Muscle of back (tissue), 13 donors: Measurements from ENCODE around the gene KMT2C. TPM values are rescaled to one million over a fixed set of nuclear protein-coding genes. Genes with fewer than 3 reads are reported as not detected.
"Not testable (repeated sequence)": the region's sequence is repeated elsewhere in the genome, so short reads cannot be mapped to it uniquely, and the experiment has no call there.

Experiments used
- DNase-seq, 3 donors: peaks; one replicate each; pipeline versions ENCODE4 v3.0.0 to v3.0.0-alpha.2; 2013
- long read RNA-seq, 9 donors: transcript quantifications; one replicate each; lab custom pipeline, GENCODE V29; 2026
- polyA plus RNA-seq, 10 donors: library from polyadenylated mRNA; unstranded; fragments of 120-200 nt; gene quantifications; one replicate each; pipeline ENCODE4 v1.2.1, GENCODE V29; 2013; ENCODE audit not compliant: insufficient read length in 10 of 10

KMT2C gene
- polyA plus RNA-seq, result 10 to 100 TPM; 28.0 to 41.9 (median 33.5) TPM
- long read RNA-seq, donor 1, partial matches to known transcripts, result 11 of 11 reads
- long read RNA-seq, donor 1, other reads (novel, unspliced or antisense), result 0 of 11 reads
- long read RNA-seq, donor 2, partial matches to known transcripts, result 6 of 6 reads
- long read RNA-seq, donor 2, other reads (novel, unspliced or antisense), result 0 of 6 reads
- long read RNA-seq, donor 3, result 0 reads
- long read RNA-seq, donor 4, partial matches to known transcripts, result 10 of 10 reads
- long read RNA-seq, donor 4, other reads (novel, unspliced or antisense), result 0 of 10 reads
- long read RNA-seq, donor 5, partial matches to known transcripts, result 18 of 18 reads
- long read RNA-seq, donor 5, other reads (novel, unspliced or antisense), result 0 of 18 reads
- long read RNA-seq, donor 6, partial matches to known transcripts, result 15 of 15 reads
- long read RNA-seq, donor 6, other reads (novel, unspliced or antisense), result 0 of 15 reads
- long read RNA-seq, donor 7, partial matches to known transcripts, result 9 of 9 reads
- long read RNA-seq, donor 7, other reads (novel, unspliced or antisense), result 0 of 9 reads
- long read RNA-seq, donor 8, partial matches to known transcripts, result 11 of 11 reads
- long read RNA-seq, donor 8, other reads (novel, unspliced or antisense), result 0 of 11 reads
- long read RNA-seq, donor 9, result 0 reads

DNA sequence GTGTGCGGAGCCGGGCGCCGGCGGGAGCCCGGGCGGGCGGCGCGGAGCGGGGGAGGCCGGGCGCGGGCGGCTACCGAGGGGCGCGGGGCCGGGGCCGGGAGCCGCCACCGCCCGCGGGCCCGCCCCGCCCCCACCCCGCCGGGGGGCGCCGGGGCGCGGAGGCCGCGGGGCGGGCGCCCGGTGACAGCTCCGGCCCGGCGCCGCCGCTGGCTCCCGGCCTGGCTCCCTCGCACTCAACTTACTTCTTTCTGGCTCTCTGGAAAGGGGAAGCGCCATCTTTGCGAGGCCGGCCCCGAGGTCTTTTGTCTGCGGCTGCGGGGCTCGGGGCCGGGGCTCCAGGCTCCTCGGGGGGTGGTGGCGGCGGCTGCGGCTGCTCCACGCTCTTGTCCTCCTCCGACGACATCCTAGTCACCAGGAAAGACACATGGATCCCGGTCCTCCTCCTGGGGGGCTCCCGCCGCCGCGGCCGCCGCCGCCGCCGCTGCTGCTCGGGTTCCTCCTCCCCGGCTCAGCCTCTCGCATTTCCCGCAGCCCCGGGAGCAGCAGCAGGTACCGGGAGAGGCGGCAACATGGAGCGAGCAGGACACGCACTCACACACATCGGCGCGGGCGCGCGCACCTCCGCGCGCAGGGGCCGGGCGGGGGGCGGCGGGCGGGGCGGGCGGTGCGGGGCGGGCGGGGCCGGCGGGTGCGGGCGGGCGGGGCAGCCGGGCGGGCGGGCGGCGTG is at the start of gene KMT2C:
KMT2C (minus strand) TSS at position 620 of the 727 bp plus-strand sequence; CDS start at position 403, 217 bp downstream.
- peak; percentile 51 to 83 (median 77) for DNase-seq

DNA sequence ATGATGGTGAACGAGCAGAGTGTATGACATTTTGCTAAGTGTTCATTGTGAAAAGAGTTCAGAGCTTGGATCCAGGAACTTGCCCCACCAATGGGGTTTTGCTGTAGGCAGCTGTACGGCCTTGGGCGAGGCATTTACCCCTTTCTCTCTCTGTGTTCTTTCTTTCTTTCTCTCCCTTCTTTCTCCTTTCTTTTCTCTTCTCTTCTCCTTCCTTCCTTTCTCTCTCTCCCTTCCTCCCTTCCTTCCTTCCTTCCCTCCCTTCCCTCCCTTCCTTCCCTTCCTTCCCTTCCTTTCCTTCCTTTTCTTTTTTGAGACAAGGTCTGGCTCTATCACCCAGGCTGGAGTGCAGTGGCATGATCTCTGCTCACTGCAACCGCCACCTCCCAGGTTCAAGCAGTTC is 45.3 kb upstream of the KMT2C start:
- no peak for DNase-seq

DNA sequence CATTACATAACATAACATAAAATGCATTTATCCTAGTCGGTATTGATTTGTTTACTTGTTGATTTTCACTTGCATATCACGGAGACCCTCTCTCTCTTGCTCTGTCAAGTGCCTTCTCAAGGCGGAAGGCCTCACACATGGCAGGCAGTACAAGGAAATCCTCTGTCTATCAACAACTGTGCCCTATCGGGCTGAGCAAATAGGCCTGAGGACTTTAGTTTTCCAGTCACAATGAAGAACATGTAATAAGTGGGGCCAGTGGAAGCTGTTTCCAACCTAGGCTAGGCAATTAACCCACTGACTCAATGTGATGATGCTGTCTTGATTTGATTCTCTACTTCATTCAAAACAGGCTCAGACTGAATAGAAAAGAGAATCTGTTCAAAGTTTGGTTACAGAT is 44.9 kb upstream of the KMT2C start:
- no peak for DNase-seq

DNA sequence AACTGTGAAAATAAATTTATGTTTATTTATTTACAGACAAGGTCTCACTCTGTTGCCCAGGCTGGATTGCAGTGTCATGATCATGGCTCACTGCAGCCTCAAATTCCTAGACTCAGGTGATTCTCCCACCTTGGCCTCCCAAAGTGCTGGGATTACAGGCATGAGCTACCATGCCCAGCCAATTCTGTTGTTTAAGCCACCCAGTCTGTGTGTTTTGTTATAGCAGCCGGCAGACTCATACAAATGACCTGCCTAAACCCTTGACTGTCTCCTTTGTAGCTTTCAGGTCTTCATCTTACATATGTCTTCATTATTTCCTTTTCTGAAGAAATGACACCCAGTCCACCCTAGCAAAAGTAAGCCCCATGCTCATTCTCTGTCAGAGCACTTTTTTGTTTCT is 43.8 kb upstream of the KMT2C start:
- DNase-seq, result no peak

DNA sequence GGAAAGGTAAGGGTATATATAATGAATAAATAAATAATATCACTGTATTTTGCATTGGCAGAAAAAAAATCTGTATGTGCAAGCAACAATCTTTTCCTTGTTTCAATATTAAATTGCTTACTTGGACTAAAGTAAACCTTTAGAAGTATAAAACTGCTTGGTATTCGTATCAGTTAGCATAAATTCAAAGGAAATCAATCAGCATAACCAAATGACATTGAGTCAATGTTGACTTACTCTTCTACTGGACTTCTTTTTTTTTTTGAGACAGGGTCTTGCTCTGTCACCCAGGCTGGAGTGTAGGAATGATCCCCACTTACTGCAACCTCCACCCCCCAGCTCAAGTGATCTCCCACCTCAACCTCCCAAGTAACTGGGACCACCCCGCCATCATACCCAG is 42.3 kb upstream of the KMT2C start:
- no peak for DNase-seq

DNA sequence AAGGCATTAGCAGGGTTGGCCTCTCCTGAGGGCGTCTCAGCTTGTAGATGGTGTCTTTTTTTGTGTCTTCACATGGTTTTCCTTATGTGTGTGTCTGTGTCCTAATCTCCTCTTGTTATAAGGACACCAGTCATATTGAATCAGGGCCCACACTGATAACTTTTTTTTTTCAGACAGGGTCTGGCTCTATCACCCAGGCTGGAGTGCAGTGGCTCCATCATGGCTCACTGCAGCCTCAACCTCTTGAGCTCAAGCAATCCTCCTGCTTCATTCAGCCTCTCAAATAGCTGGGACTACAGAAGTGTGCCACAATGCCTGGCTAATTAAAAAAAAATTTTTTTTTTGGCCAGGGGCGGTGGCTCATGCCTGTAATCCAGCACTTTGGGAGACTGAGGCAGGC is 41.3 kb upstream of the KMT2C start:
- no peak for DNase-seq

DNA sequence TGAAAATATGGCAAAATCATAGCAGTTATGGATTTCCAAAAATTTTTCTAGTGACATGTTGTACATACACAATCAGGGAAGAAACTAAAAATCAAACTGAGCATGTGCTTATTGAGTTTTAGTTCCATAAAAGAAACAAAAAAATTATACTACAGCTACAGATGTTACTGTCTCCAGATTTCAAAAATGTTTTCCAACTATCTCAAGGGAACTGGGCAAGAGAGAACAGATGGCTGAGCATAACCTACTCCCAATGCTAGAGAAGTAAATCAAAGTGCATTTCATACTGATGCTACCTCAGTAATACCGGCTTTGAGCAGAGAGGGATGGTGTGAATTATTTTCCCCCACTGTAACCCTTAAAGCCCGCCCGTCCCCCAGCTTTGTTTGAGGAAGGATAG is 40.7 kb upstream of the KMT2C start:
- DNase-seq, result peak; percentile 19 to 78 (median 30)

DNA sequence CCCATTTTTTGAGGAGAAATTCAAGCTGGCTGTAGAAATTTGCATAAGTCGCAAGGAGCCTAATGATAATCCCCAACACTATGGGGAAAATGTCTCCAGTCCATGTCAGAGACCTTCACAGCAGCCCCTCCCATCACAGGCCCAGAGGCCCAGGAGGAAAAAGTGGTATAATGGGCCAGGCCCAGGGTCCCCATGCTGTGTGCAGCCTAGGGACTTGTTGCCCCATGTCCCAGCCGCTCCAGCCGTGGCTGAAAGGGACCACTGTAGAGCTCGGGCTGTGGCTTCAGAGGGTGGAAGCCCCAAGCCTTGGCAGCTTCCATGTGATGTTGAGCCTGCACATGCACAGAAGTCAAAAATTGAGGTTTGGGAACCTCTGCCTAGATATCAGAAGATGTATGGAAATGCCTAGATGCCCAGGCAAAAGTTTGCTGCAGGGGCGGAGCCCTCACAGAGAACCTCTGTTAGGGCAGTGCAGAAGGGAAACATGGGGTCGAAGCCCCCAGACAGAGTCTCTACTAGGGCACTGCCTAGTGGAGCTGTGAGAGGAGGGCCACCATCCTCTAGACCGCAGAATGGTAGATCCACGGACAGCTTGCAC is 35.3 kb upstream of the KMT2C start:
- DNase-seq, result not testable (repeated sequence)

DNA sequence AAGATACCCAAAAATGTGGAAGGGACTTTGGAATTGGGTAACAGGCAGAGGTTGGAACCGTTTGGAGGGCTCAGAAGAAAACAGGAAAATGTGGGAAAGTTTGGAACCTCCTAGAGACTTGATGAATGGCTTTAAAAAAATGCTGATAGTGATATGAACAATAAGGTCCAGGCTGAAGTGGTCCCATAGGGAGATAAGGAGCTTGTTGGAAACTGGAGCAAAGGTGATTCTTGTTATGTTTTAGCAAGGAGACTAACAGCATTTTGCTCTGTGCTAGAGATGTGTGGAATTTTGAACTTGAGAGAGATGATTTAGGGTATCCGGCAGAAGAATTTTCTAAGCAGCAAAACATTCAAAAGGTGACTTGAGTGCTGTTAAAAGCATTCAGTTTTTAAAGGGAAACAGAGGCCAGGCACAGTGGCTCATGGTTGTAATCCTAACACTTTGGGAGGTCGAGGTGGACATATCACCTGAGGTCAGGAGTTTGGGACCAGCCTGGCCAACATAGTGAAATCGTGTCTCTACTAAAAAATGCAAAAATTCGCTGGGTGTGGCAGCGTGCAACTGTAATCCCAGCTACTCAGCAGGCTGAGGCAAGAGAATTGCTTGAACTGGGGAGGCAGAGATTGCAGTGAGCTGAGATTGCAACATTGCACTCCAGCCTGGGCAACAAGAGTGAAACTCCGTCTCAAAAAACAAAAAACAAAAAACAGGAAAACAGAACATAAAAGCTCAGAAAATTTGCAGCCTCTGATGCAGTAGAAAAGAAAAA is 34.6 kb upstream of the KMT2C start:
- DNase-seq, result not testable (repeated sequence)

DNA sequence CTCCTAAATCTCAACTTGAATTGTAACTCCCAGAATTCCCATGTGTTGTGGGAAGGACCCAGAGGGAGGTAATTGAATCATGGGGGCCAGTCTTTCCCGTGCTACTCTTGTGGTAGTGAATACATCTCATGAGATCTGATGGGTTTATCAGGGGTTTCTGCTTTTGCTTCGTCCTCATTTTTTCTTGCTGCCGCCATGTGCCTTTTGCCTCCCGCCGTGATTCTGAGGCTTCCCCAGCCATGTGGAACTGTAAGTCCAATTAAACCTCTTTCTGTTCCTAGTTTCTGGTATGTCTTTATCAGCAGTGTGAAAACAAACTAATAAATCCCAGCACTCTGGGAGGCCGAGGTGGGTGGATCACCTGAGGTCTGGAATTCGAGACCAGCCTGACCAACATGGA is 33.8 kb upstream of the KMT2C start:
- not testable (repeated sequence) for DNase-seq

DNA sequence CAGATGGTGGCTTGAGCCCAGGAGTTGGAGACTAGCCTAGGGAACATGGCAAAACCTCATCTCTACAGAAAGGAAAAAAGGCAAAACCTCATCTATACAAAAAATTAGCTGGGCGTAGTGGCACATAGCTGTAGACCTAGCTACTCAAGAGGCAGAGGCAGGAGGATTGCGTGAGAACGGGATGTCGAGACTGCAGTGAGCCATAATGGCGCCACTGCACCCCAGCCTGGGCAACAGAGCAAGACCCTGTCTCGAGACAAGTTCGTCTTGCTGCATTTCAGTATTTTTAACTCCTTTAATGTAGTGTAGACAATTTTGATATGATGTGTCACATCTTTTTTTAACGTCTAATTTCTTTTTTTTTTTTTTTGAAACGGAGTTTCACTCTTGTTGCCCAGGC is 31.4 kb upstream of the KMT2C start:
- no peak for DNase-seq

DNA sequence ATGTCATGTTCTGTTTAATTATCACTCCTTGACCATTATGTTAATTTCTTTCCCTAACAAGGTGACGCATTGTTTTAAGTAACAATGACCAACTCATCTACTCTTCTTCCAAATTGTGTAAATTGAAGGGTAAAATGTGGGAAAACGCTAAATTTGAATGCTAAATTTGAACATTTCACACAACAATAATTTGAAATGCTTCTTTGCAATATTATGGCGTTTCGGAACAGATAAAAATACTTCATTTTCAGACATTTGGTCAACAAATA is 29.2 kb upstream of the KMT2C start:
- DNase-seq, result no peak

DNA sequence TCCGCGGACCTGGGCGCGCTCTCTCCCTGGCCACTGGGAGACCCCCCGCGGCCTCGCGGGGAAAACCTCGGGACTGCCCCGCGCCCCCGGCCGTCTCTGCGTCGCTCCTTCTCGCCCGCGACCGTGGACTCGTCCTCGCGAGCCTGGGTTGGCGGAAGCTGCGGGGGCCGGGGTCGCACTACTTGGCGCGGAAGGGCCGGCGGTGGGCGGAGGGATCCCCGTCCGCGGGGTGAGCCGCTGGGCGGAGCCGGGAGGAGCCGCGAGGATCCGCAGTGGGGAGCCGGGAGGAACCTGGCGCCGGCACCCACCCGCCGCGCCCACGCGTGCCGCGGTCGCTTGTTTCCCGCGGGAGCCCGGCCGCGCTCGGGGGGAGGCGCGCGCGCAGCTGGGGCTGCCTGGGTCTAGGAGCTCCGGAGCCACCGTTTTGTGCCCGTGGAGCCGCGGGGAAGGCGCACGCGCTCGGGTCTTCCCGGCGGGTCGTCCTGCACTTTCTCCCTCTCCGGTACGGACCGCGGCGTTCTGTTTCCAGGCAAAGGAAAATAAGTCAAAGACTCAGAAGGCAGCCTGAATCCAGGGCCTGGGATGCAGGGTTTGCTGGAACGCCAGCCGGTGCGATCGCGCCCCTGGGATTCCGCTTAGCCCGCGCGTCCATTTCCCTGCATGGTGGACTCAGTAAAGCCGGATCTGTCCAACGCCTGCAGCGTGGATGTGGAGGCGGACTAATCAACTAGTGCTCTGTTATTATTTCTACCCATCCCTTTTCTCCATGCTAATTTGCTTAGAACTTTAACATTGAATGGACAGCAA is 28.7 kb upstream of the KMT2C start:
- DNase-seq, result peak; percentile 61 to 95 (median 86)

DNA sequence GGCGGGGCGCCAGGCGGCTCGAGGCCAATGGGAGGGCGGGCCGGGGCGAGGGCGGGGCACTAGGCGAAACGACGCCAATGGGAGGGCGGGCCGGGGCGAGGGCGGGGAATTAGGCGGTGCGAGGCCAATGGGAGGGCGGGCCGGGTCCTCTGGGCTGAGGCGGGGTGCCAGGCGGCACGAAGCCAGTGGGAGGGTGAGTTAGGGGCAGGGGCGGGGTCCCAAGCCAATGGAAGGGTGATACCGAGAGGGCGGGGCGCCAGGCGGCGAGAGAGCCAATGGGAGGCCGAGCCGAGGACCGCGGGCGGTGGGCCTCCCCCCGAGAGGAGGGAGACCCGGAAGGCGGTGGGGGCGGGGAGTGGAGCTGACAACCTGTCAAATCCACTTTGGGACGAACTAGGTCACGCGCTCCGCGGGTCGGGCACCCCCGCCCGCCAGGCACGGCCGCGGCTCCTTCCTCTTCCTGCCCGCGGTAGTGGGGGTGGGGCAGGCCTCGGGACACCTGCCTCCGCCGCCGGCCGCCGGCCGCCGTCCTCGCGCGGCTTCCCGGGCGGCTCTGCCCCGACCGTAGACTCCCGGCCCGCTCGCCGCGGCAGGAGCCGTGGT is 28.0 kb upstream of the KMT2C start:
- DNase-seq, result peak; percentile 99 to 100 (median 100)

DNA sequence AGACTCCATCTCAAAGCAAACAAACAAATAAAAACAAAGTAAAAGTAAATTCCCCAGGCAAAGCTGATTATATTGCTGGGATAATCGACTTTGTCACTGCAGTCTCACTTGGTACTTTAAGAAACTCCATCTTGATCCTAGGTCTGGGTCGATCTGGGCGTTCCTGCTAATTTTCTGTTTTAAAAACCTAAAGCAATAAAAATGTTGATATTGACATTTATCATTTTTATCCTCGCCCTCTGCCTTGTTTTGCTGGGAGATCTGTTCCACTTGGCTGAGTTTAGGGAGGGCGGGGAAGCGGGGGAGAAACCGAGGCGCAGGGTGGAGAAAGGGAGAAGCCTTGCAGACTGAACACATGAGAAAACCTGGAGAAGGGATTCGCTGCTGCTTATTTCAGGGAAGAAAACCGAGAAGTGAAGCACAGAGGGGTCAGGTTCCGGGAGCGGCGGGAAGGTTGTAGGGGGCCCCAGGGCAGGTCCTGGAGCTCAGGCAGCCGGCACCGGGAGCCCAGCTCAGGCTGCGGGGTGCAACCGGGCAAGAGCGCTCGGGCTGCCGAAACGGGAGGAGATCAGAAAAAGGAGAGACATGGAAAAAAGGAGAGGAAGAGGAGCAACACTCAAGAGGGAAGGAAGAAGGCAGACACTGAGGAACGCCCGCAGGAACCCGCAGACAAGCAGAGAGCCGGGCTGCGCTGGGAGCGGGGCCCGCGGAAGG is 27.3 kb upstream of the KMT2C start:
- DNase-seq, result peak in 1 of 3 donors; percentile 54

DNA sequence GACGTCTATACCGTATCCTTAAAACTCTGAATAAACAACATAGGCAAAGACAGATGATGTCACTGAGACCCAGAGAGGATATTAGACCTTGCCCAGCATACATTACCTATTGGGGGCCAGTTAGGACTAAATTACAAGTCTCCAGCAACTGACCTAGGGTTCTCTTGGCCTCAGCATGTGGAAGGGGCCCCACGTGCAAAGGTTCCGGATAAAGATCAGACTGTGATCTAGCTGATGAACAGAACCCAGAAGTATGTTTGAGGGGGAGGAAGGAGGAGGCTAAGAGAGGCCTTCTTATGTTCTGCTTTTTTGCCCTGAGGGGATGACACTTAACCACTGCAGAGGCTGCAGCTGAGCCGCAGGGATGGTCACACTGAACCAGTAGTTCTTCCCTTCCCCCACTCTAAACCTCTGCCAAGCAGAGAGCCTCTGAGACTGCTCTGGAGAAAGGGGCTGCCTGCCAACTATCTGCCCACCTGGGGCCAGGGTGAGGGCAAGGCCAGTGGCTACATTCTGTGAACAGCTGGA is 24.0 kb upstream of the KMT2C start:
- DNase-seq, result peak in 2 of 3 donors; percentile 23 to 45

DNA sequence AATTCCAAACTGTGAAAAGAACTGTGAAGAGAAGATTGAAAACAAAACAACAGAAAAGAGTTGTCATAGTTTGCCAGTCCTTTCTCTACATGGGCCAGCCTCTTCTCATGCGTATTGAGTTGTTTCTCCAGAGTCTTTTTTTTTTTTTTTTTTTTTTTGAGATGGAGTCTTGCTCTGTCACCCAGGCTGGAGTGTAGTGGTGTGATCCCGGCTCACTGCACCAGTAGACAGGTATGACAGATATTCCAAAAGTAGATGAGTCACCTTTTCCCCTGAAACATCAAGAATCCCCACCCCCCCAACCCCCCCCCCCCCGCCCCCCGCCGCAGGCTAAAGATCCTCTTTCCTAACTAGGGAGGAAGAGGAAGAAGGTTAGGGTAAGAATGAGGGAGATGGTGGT is 15.6 kb upstream of the KMT2C start:
- DNase-seq, result no peak

DNA sequence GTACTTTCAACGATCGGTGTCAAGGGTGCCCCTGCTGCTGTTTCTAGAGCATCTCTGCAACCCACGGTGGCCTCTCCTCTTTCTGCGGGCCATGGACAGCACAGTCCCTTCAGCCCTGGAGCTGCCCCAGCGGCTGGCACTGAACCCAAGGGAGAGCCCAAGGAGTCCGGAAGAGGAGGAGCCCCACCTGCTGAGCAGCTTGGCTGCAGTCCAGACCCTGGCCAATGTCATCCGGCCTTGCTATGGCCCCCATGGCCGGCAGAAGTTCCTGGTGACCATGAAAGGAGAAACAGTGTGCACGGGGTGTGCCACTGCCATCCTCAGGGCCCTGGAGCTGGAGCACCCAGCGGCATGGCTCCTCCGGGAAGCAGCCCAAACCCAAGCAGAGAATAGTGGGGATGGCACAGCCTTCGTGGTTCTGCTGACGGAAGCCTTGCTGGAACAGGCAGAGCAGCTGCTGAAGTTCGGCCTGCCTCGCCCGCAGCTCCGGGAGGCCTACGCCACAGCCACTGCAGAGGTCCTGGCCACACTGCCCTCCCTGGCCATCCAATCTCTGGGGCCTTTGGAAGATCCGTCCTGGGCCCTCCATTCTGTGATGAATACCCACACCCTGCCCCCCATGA is 9.7 kb upstream of the KMT2C start:
- not testable (repeated sequence) for DNase-seq

DNA sequence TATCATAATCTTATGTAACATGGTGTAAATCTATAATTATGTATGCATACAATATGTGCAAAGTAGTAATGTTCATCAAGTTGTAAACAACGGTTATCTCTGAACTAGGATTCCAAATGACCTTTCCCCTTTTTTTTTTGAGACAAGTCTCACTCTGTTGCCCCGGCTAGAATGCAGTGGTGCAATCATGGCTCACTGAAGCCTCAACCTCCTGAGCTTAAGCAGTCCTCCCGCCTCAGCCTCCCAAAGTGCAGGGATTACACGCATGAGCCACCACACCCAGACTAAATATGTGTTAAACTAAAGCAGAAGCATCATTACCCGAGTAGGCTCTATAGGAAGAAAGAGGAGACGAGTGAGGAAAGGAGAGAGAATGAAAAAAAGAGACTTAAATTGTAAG is 7.8 kb upstream of the KMT2C start:
- DNase-seq, result no peak
